Activated B cell treated with CpG ODN at 0.5 μM for 24 hours (primary cell): ENCODE data around the gene FKBP7. TPM values are rescaled to one million over a fixed set of nuclear protein-coding genes. Genes with fewer than 3 reads are reported as not detected.

ENCODE experiments used
- ATAC-seq: fragments of 200-7000 bp; cut with Tn5 transposase; one replicate; pipeline ENCODE4 v1.10.0; 2021; ENCODE audit warnings: low read depth, mild to moderate bottlenecking, moderate library complexity
- CTCF ChIA-PET: fragments of 350-600 bp; sonication (Branson Sonifier 250); formaldehyde crosslinking; loops from one replicate; lab custom pipeline; 2021; ENCODE audit warnings: antibody characterized with exemption; lab: Charles Lee
- POLR2A ChIA-PET: fragments of 350-600 bp; sonication (Branson Sonifier 250); formaldehyde crosslinking; loops from one replicate; lab custom pipeline; 2021; ENCODE audit warnings: antibody characterized with exemption; lab: Charles Lee
- DNase-seq: peaks from one replicate; pipeline ENCODE4 v3.0.0; 2022
- H3K27ac Mint-ChIP-seq: one replicate; pipeline ENCODE4 v1.8.0; 2020; ENCODE audit warnings: mixed read lengths
- H3K27me3 Mint-ChIP-seq: one replicate; pipeline ENCODE4 v1.8.0; 2021; ENCODE audit warnings: mixed read lengths
- H3K36me3 Mint-ChIP-seq: one replicate; pipeline ENCODE4 v1.8.0; 2021; ENCODE audit warnings: low read depth, mixed read lengths
- H3K4me1 Mint-ChIP-seq: one replicate; pipeline ENCODE4 v1.8.0; 2021; ENCODE audit warnings: mixed read lengths
- H3K4me3 Mint-ChIP-seq: one replicate; pipeline ENCODE4 v1.8.0; 2020; ENCODE audit warnings: mild to moderate bottlenecking, mixed read lengths
- H3K9me3 Mint-ChIP-seq: one replicate; pipeline ENCODE4 v1.8.0; 2020; ENCODE audit warnings: mixed read lengths
- CTCF ChIP-seq: fragments of 200-600 bp; IDR thresholded peaks from one replicate; pipeline ENCODE4 v1.8.0; 2022; ENCODE audit warnings: antibody characterized with exemption, mild to moderate bottlenecking
- intact Hi-C: fragments of 100-400 bp; cut with micrococcal nuclease; formaldehyde crosslinking; loops from one replicate; pipeline ENCODE4 v1.15.1; 2024
- total RNA-seq: library from RNA; stranded (reverse); gene quantifications from 2 replicates; pipeline ENCODE4 v1.2.3, GENCODE V29; 2022

Gene FKBP7
- total RNA-seq, 1 donor from 2014 or later, result 0.64 TPM

GRCh38 chr2:178419123-178419522, 59.3 kb downstream of the FKBP7 start:
- ChIA-PET CTCF (interaction anchor here (0.9 to 1.3 kb wide), 3 partner anchors 15 to 32 kb away, joined by 3 read pairs; partner anchors contain the start of genes PJVK and PRKRA), POLR2A (interaction anchor here (0.6 kb wide), 1 partner anchor 323 kb away, joined by 4 read pairs; no protein-coding TSS in a partner anchor)
- DNase-seq (no peak), ATAC-seq (no peak)
- no peak overlapping the region for H3K27ac Mint-ChIP-seq
- no peak for TF ChIP-seq CTCF
- no peaks in the 10 kb centered on the region for H3K9me3 Mint-ChIP-seq
- H3K27me3 Mint-ChIP-seq, result no peaks in the 10 kb centered on the region
- H3K36me3 Mint-ChIP-seq, result no peaks in the 10 kb centered on the region
- H3K4me3 Mint-ChIP-seq, result no peak overlapping the region
- H3K4me1 Mint-ChIP-seq, result peaks cover 11% of the 10 kb centered on the region
- intact Hi-C loops, result no loop called here

DNA sequence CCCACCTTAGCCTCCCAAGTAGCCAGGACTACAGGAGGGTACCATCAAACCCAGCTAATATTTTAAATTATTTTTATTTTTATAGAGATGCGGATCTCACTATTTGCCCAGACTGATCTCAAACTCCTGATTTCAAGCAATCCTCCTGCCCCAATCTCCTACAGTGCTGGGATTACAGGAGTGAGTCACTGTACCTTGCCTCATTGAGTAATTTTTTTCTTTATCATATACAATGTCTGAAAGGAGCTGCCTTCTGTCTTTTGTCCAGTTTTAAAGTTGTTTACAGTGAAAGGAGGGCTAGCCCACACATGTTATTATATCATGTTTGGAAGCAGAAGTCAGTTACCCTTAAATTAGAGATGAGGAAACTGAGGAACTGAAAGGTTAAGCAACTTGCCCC, 60.0 kb downstream of the FKBP7 start:
- TF ChIP-seq CTCF, result no peak
- Mint-ChIP-seq H3K9me3 (no peaks in the 10 kb centered on the region), H3K27ac (no peak overlapping the region), H3K36me3 (peaks cover 7% of the 10 kb centered on the region), H3K4me1 (peaks cover 14% of the 10 kb centered on the region), H3K4me3 (no peak overlapping the region), H3K27me3 (no peaks in the 10 kb centered on the region)
- CTCF ChIA-PET, result interaction anchor here (0.9 to 1.1 kb wide), 2 partner anchors 26 to 287 kb away, joined by 3 read pairs; no protein-coding TSS in a partner anchor
- intact Hi-C loops, result no loop called here
- POLR2A ChIA-PET, result no interaction called here
- ATAC-seq, result no peak
- DNase-seq, result no peak

DNA sequence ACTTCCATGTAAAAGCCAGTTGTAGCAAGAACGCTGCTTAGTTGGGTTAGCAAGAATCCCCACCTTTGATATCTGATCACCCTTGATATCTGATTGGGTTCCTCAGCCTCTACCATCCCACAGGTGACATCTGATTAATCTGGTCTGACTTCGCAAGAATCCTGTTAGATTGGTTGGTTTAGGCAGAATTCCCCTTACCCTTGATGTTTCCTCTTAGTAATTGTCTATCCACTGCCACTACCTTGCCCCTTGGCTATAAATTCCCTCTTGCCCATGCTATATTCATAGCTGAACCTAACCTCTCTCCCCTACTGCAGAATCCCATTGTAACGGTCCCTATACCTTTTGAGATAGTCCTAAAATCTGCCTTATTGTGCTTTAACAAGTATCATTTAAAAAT, 60.5 kb downstream of the FKBP7 start:
- Mint-ChIP-seq H3K27ac (no peak overlapping the region), H3K27me3 (no peaks in the 10 kb centered on the region), H3K4me3 (no peak overlapping the region), H3K4me1 (peaks cover 20% of the 10 kb centered on the region), H3K36me3 (peaks cover 8% of the 10 kb centered on the region), H3K9me3 (no peaks in the 10 kb centered on the region)
- POLR2A ChIA-PET, result interaction anchor here (0.7 kb wide), 1 partner anchor 81 kb away, joined by 4 read pairs; no protein-coding TSS in a partner anchor
- TF ChIP-seq CTCF, result no peak
- CTCF ChIA-PET, result interaction anchor here (1.1 kb wide), 1 partner anchor 286 kb away, joined by 3 read pairs; no protein-coding TSS in a partner anchor
- intact Hi-C loops, result no loop called here
- DNase-seq (no peak), ATAC-seq (no peak)

GRCh38 chr2:178415979-178416378, 62.4 kb downstream of the FKBP7 start:
- no peaks in the 10 kb centered on the region for H3K27me3 Mint-ChIP-seq
- no peak for ATAC-seq
- H3K4me3 Mint-ChIP-seq, result no peak overlapping the region
- TF ChIP-seq CTCF, result no peak
- CTCF ChIA-PET, result interaction anchor here (4.2 kb wide), 1 partner anchor 19 kb away, joined by 57 read pairs; no protein-coding TSS in a partner anchor
- intact Hi-C loops, result no loop called here
- peaks cover 21% of the 10 kb centered on the region for H3K4me1 Mint-ChIP-seq
- H3K27ac Mint-ChIP-seq, result no peak overlapping the region
- H3K36me3 Mint-ChIP-seq, result peaks cover 8% of the 10 kb centered on the region
- H3K9me3 Mint-ChIP-seq, result no peaks in the 10 kb centered on the region
- DNase-seq, result no peak
- POLR2A ChIA-PET, result no interaction called here
